Activated CD8-positive, alpha-beta memory T cell treated with anti-CD3 and anti-CD28 coated beads, Interleukin-2, amount 50 U/mL, for 1 hour (primary cell): Measurements from ENCODE around the gene VWA7.
"Not testable (repeated sequence)": the region's sequence is repeated elsewhere in the genome, so short reads cannot be mapped to it uniquely, and the experiment has no call there.

Source experiments
- DNase-seq: peaks from one replicate; pipeline ENCODE4 v3.0.0-alpha.2; 2020; ENCODE audit errors: extremely low read depth

VWA7 gene

GRCh38 chr6:31776989-31777666, at the start of gene VWA7:
TSS of gene VWA7 (minus strand) at chr6:31777328. CDS start at chr6:31776779, 549 bp downstream.
- DNase-seq: no peak

GRCh38 chr6:31826793-31827285, 49.7 kb upstream of the VWA7 start:
- DNase-seq: no peak

GRCh38 chr6:31825553-31825952, 48.4 kb upstream of the VWA7 start:
- no peak for DNase-seq

GRCh38 chr6:31823592-31824196, 46.6 kb upstream of the VWA7 start:
- DNase-seq: not testable (repeated sequence)

- no peak for DNase-seq
Observed at GRCh38 chr6:31822036-31822821, 45.1 kb upstream of the VWA7 start.

GRCh38 chr6:31821301-31822035, 44.3 kb upstream of the VWA7 start:
- DNase-seq: no peak

GRCh38 chr6:31820399-31820798, 43.3 kb upstream of the VWA7 start:
- DNase-seq: not testable (repeated sequence)

- DNase-seq: no peak
Observed at GRCh38 chr6:31819871-31820299, 42.8 kb upstream of the VWA7 start.

- DNase-seq: not testable (repeated sequence)
Observed at GRCh38 chr6:31817929-31818511, 40.9 kb upstream of the VWA7 start.

GRCh38 chr6:31817133-31817928, 40.2 kb upstream of the VWA7 start:
- not testable (repeated sequence) for DNase-seq

GRCh38 chr6:31815025-31815838, 38.1 kb upstream of the VWA7 start, which contains the start of the genes HSPA1A and HSPA1L:
TSS of gene HSPA1A (plus strand) at chr6:31815543. CDS start at chr6:31815757, 214 bp downstream.
TSS of gene HSPA1L (minus strand) at chr6:31815283. CDS start at chr6:31811972, 3,311 bp downstream.
- no peak for DNase-seq

GRCh38 chr6:31814677-31815024, 37.5 kb upstream of the VWA7 start:
- no peak for DNase-seq

- DNase-seq: no peak
Observed at GRCh38 chr6:31813465-31813849, 36.3 kb upstream of the VWA7 start.

- no peak for DNase-seq
Observed at GRCh38 chr6:31811645-31812044, 34.5 kb upstream of the VWA7 start.

GRCh38 chr6:31808599-31808998, 31.5 kb upstream of the VWA7 start:
- DNase-seq: not testable (repeated sequence)

GRCh38 chr6:31806470-31807272, 29.5 kb upstream of the VWA7 start, which contains the start of gene LSM2:
TSS of gene LSM2 (minus strand) at chr6:31806966. CDS start at chr6:31806757, 209 bp downstream.
- peak; percentile 94 for DNase-seq

- no peak for DNase-seq
Observed at GRCh38 chr6:31805939-31806469, 28.9 kb upstream of the VWA7 start.
